ENCODE results near the gene GRAMD2A.

GRCh38 chr15:72127724-72128322 is 69.8 kb downstream of the GRAMD2A start:
- no peak for TF ChIP-seq CTCF (IDR thresholded peaks at IDR 0.05)
- TF ChIP-seq POLR2A (IDR thresholded peaks at IDR 0.05): no peak
